Activated CD8-positive, alpha-beta memory T cell treated with anti-CD3 and anti-CD28 coated beads, Interleukin-2, amount 10 ng/mL, durations not matched to agents 7 days and 5 days (primary cell): ENCODE data around the gene HEATR5A. TPM values are rescaled to one million over a fixed set of nuclear protein-coding genes. Genes with fewer than 3 reads are reported as not detected.
"Not testable (repeated sequence)": the region's sequence is repeated elsewhere in the genome, so short reads cannot be mapped to it uniquely, and the experiment has no call there.

ENCODE experiments used
- ATAC-seq: fragments of 150-1000 bp; cut with Tn5 transposase; one replicate; pipeline ENCODE4 v1.10.0; 2021; ENCODE audit warnings: moderate library complexity
- CTCF ChIA-PET: fragments of 350-600 bp; sonication (Branson Sonifier 250); formaldehyde crosslinking; loops from one replicate; lab custom pipeline; 2021; ENCODE audit warnings: antibody characterized with exemption; lab: Charles Lee
- DNase-seq: peaks from one replicate; pipeline ENCODE4 v3.0.0-alpha.2; 2020
- H3K27ac Mint-ChIP-seq: one replicate; pipeline ENCODE4 v1.8.0; 2021; ENCODE audit warnings: mild to moderate bottlenecking, mixed read lengths
- H3K27me3 Mint-ChIP-seq: one replicate; pipeline ENCODE4 v1.8.0; 2021; ENCODE audit warnings: mixed read lengths
- H3K36me3 Mint-ChIP-seq: one replicate; pipeline ENCODE4 v1.8.0; 2021; ENCODE audit warnings: mild to moderate bottlenecking, mixed read lengths
- H3K4me1 Mint-ChIP-seq: one replicate; pipeline ENCODE4 v1.8.0; 2021; ENCODE audit warnings: mixed read lengths
- H3K4me3 Mint-ChIP-seq: one replicate; pipeline ENCODE4 v1.8.0; 2021; ENCODE audit warnings: mild to moderate bottlenecking, moderate library complexity, mixed read lengths
- H3K9me3 Mint-ChIP-seq: one replicate; pipeline ENCODE4 v1.8.0; 2022; ENCODE audit warnings: low read depth, mixed read lengths
- total RNA-seq, 2 experiments: library from RNA; stranded (reverse); gene quantifications; one replicate each; pipeline ENCODE4 v1.2.3, GENCODE V29; 2021

The HEATR5A gene
- total RNA-seq, 2 experiments from 2014 or later = 8.4 to 18.7 TPM

DNA sequence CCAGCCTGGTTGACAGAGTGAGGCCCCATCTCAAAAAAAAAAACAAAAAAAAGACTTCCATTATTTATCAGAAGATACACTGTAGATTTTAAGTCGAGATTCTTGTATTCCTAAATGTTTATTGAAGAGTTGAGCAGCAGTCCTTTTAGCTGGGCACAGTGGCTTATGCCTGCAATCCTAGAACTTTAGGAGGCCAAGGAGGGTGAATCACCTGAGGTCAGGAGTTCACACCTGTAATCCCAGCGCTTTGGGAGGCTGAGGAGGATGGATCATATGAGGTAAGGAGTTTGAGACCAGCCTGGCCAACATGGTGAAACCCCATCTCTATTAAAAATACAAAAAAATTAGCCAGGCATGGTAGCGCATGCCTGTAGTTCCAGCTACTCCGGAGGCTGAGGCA lies 57.6 kb downstream of the HEATR5A start:
- Mint-ChIP-seq H3K9me3 (no peaks in the 10 kb centered on the region), H3K36me3 (no peaks in the 10 kb centered on the region)

DNA sequence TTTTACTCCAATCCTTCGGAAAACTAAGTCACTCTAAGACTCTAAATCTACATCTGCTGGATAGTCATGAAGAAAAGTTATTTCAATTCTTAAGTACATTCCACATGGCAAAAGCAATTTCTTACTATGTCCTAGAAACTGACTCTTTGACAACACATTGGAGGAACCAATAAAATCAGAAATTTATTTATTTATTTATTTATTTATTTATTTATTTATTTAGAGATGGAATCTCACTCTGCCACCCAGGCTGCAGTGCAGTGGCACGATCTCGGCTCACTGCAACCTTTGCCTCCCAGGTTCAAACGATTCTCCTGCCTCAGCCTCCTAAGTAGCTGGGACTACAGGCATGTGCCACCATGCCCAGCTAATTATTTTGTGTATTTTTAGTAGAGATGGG lies 58.6 kb downstream of the HEATR5A start:
- H3K4me3 Mint-ChIP-seq, H3K27me3 Mint-ChIP-seq, ATAC-seq, DNase-seq, H3K9me3 Mint-ChIP-seq, H3K27ac Mint-ChIP-seq, CTCF ChIA-PET, H3K4me1 Mint-ChIP-seq, H3K36me3 Mint-ChIP-seq: not testable (repeated sequence)

More for the DNA sequence above, 57.6 kb downstream of the HEATR5A start:
- DNase-seq = no peak
- CTCF ChIA-PET = no interaction called here
- H3K27ac Mint-ChIP-seq = no peak overlapping the region
- H3K27me3 Mint-ChIP-seq = no peaks in the 10 kb centered on the region
- H3K4me3 Mint-ChIP-seq = no peak overlapping the region
- no peaks in the 10 kb centered on the region for H3K4me1 Mint-ChIP-seq
- ATAC-seq = no peak

DNA sequence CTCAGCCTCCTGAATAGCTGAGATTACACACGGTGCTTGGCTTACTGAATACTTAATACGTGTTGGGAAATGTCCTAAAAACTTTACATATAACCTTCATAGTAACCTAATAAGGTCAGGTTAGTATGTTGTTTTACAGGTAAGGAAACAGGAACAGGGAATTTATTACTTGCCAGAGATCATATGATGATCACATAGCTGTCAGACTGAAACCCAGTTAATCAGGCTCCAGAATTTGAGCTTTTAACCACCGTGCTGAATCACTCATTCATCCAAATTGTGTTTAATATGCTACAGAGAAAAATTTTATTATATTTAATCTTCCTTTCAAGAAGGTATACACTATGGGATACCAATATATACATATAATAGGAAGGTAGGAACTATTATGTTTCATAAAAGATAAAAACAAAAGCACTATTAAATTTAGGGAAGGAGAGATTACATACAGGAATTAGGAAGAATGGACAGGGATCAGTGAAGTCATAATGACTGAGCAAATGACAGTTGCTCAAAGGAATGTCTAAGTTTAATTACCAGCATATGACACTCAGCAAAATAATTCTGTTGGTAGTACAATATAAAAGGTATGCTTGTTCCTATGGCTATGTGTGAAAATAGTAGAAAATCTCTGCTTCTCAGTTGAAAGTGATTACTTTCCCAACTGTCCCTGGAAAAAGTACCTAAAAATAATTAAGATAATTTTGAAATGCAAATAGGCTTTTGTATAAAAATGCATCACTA lies 59.3 kb downstream of the HEATR5A start:
- ATAC-seq = no peak
- no peaks in the 10 kb centered on the region for H3K27me3 Mint-ChIP-seq
- H3K9me3 Mint-ChIP-seq = no peaks in the 10 kb centered on the region
- no peak overlapping the region for H3K4me3 Mint-ChIP-seq
- H3K4me1 Mint-ChIP-seq = no peaks in the 10 kb centered on the region
- no peak for DNase-seq
- CTCF ChIA-PET = no interaction called here
- no peak overlapping the region for H3K27ac Mint-ChIP-seq
- no peaks in the 10 kb centered on the region for H3K36me3 Mint-ChIP-seq

DNA sequence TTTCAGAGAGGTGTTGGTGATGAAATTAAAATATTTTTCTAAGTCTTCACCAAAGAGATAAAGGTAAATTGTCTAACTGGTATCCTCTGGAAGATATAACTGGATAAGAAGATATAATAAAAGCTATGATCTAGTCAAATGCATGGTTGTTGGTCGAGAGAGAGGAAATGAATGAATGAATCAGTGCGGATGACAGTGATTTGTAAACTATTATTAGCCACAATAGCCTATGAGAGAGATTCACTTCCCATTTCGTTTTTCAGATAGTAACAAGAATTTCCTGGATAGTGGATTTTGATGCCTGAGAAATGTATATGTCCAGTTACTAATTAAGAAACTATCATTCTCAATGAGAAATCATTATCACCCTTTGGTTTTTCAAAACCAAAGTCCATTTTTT lies 63.1 kb downstream of the HEATR5A start:
- H3K36me3 Mint-ChIP-seq = no peaks in the 10 kb centered on the region
- no peak for DNase-seq
- H3K4me3 Mint-ChIP-seq = no peak overlapping the region
- ATAC-seq = no peak
- no peaks in the 10 kb centered on the region for H3K9me3 Mint-ChIP-seq
- H3K27ac Mint-ChIP-seq = no peak overlapping the region
- CTCF ChIA-PET = interaction anchor here (1.8 kb wide), 1 partner anchor 149 kb away, joined by 6 read pairs; the partner anchor contains the start of gene HECTD1
- H3K4me1 Mint-ChIP-seq = peaks cover 5% of the 10 kb centered on the region
- H3K27me3 Mint-ChIP-seq = no peaks in the 10 kb centered on the region

DNA sequence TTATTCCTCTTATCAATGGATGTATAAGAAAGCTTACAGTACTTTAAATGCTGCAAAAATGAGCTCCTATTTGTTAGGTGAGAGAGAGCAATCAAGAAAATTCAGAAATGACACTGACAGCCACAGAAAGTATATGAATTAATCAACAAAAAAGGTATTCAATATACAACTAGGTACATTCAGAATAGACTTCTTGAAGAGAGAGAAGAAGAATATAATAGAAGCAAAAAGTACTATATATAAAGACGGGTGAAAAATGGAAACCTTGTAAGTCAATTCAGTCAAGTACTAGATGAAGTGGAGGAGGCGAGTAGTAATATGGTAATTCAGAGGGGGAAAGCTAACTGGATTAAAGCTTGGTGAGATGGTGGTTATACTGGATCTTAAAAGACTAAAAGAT lies 74.3 kb downstream of the HEATR5A start:
- no peak overlapping the region for H3K4me3 Mint-ChIP-seq
- CTCF ChIA-PET = interaction anchor here (1.7 kb wide), 1 partner anchor 13 kb away, joined by 7 read pairs; no protein-coding TSS in a partner anchor
- no peak for DNase-seq
- H3K9me3 Mint-ChIP-seq = no peaks in the 10 kb centered on the region
- ATAC-seq = no peak
- H3K27me3 Mint-ChIP-seq = no peaks in the 10 kb centered on the region
- no peak overlapping the region for H3K27ac Mint-ChIP-seq
- H3K4me1 Mint-ChIP-seq = no peaks in the 10 kb centered on the region
- H3K36me3 Mint-ChIP-seq = peaks cover 9% of the 10 kb centered on the region

DNA sequence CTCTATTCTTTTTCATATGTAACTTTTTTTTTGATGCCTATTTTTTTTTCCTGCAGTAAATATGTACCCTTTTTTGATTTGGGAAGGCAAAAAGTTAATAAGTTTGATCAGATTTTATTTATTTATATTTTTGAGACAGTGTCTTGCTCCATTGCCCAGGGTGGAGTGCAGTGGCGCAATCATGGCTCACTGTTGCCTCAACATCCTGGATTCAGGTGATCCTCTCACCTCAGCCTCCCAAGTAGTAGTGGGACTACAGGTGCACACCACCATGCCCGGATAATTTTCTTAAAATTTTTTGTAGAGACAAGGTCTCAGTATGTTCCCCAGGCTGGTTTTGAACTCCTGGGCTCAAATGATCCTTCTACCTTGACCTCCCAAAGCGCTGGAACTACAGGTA lies 79.1 kb downstream of the HEATR5A start:
- Mint-ChIP-seq H3K4me3 (no peak overlapping the region), H3K27ac (no peak overlapping the region), H3K9me3 (no peaks in the 10 kb centered on the region), H3K4me1 (no peaks in the 10 kb centered on the region), H3K36me3 (peaks cover 5% of the 10 kb centered on the region), H3K27me3 (no peaks in the 10 kb centered on the region)
- CTCF ChIA-PET = no interaction called here
- DNase-seq = no peak
- no peak for ATAC-seq

GRCh38 chr14:31340297-31341063 lies 79.9 kb downstream of the HEATR5A start:
- H3K27ac Mint-ChIP-seq = no peak overlapping the region
- CTCF ChIA-PET = no interaction called here
- ATAC-seq = no peak
- no peaks in the 10 kb centered on the region for H3K27me3 Mint-ChIP-seq
- no peaks in the 10 kb centered on the region for H3K9me3 Mint-ChIP-seq
- H3K36me3 Mint-ChIP-seq = peaks cover 3% of the 10 kb centered on the region
- DNase-seq = no peak
- H3K4me1 Mint-ChIP-seq = no peaks in the 10 kb centered on the region
- H3K4me3 Mint-ChIP-seq = no peak overlapping the region

- no peaks in the 10 kb centered on the region for H3K4me1 Mint-ChIP-seq
- no peak for ATAC-seq
- peaks cover 3% of the 10 kb centered on the region for H3K36me3 Mint-ChIP-seq
- H3K9me3 Mint-ChIP-seq = no peaks in the 10 kb centered on the region
- H3K27ac Mint-ChIP-seq = no peak overlapping the region
- no peak for DNase-seq
- H3K4me3 Mint-ChIP-seq = no peak overlapping the region
- CTCF ChIA-PET = no interaction called here
- H3K27me3 Mint-ChIP-seq = no peaks in the 10 kb centered on the region
Measured at GRCh38 chr14:31339743-31340142, 80.6 kb downstream of the HEATR5A start.

GRCh38 chr14:31337331-31337730 lies 83.0 kb downstream of the HEATR5A start:
- Mint-ChIP-seq H3K27ac (no peak overlapping the region), H3K36me3 (peaks cover 4% of the 10 kb centered on the region), H3K27me3 (no peaks in the 10 kb centered on the region), H3K9me3 (no peaks in the 10 kb centered on the region), H3K4me3 (no peak overlapping the region), H3K4me1 (no peaks in the 10 kb centered on the region)
- no peak for DNase-seq
- ATAC-seq = no peak
- CTCF ChIA-PET = no interaction called here

DNA sequence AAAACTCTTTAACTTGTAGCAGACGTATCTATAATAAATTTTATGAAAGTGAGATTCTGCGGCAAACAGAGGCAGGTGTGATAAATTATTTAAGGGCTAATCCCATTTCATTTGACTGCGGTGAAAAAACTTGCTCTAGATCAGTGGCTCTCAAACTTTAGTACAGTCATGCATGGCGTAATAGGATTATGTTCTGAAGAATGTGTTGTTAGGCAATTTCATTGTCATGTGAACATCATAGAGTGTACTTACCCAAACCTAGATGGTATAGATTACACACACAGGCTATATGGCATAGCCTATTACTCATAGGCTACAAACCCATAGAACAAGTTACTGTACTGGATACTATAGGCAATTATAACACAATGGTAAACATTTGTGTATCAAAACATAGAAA lies 83.7 kb downstream of the HEATR5A start:
- no peaks in the 10 kb centered on the region for H3K4me1 Mint-ChIP-seq
- H3K9me3 Mint-ChIP-seq = no peaks in the 10 kb centered on the region
- CTCF ChIA-PET = no interaction called here
- no peak overlapping the region for H3K27ac Mint-ChIP-seq
- H3K4me3 Mint-ChIP-seq = no peak overlapping the region
- DNase-seq (no peak), ATAC-seq (no peak)
- peaks cover 10% of the 10 kb centered on the region for H3K36me3 Mint-ChIP-seq
- no peaks in the 10 kb centered on the region for H3K27me3 Mint-ChIP-seq

GRCh38 chr14:31331395-31331794 lies 89.0 kb downstream of the HEATR5A start:
- peaks cover 24% of the 10 kb centered on the region for H3K36me3 Mint-ChIP-seq
- DNase-seq, H3K27me3 Mint-ChIP-seq, ATAC-seq, H3K9me3 Mint-ChIP-seq, H3K4me1 Mint-ChIP-seq, H3K4me3 Mint-ChIP-seq, H3K27ac Mint-ChIP-seq, CTCF ChIA-PET: not testable (repeated sequence)

DNA sequence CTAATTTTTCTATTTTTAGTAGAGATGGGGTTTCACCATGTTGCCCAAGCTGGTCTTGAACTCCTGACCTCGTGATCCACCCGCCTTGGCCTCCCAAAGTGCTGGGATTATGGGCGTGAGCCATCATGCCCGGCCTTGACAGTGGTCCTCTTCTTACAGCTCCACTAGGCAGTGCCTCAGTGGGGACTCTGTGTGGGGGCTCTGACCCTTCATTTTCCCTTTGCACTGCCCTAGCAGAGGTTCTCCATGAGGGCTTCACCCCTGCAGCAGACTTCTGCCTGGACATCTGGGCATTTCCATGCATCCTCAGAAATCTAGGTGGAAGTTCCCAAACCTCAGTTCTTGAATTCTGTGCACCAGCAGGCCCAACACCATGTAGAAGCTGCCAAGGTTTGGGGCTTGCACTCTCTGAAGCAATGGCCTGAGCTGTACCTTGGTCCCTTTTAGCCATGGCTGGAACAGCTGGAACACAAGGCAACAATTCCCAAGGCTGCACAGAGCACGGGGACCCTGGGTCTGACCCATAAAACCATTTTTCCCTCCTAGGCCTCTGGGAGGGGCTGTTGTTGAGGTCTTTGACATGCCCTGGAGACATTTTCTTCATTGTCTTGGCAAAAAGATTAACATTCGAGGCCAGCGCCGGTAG lies 90.4 kb downstream of the HEATR5A start:
- H3K9me3 Mint-ChIP-seq, H3K4me3 Mint-ChIP-seq, CTCF ChIA-PET, H3K4me1 Mint-ChIP-seq, ATAC-seq, H3K27me3 Mint-ChIP-seq, H3K27ac Mint-ChIP-seq, DNase-seq: not testable (repeated sequence)
- peaks cover 24% of the 10 kb centered on the region for H3K36me3 Mint-ChIP-seq

DNA sequence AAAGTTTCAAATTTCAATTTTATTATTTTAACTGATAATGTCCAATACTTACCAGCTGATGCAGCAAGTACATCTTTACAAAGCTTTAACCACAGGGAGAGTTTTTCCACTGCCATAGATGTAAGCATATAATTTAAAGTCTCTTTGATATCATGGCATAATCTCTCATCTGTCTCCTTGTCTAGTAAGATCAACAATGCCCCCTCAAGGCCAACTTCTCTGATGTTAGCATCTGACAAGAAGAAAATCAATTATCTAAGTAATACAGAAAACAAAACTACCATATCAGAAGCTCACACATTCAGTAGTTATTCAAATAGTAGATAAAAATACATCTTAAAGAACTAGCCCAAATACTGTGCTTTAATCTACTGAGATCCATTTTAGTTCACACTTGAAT lies 94.2 kb downstream of the HEATR5A start:
- no peaks in the 10 kb centered on the region for H3K4me1 Mint-ChIP-seq
- no peak overlapping the region for H3K4me3 Mint-ChIP-seq
- no peaks in the 10 kb centered on the region for H3K27me3 Mint-ChIP-seq
- peaks cover 8% of the 10 kb centered on the region for H3K36me3 Mint-ChIP-seq
- CTCF ChIA-PET = no interaction called here
- DNase-seq = no peak
- no peak for ATAC-seq
- peaks cover 4% of the 10 kb centered on the region for H3K9me3 Mint-ChIP-seq
- no peak overlapping the region for H3K27ac Mint-ChIP-seq
